IMR-90 (cell line): ENCODE measurements around the gene KCP. TPM values are rescaled to one million over a fixed set of nuclear protein-coding genes. Genes with fewer than 3 reads are reported as not detected.

Experiments used
- ATAC-seq: fragments of 200-7000 bp; cut with Tn5 transposase; 2 replicates; pipeline ENCODE4 v1.9.1; 2020; ENCODE audit warnings: low read depth, mild to moderate bottlenecking, moderate library complexity
- BruUV-seq: library from RNA; stranded (reverse); fragments of 400-500 nt; replicated peaks from 2 replicates; lab custom pipeline; 2021; lab: Mats Ljungman, UMichigan
- CTCF ChIA-PET: fragments of 300-600 bp; formaldehyde crosslinking; extraction: SDS; loops from one replicate; lab custom pipeline; 2021; ENCODE audit warnings: antibody characterized with exemption; lab: Yijun Ruan, JAX
- POLR2A ChIA-PET: fragments of 300-600 bp; sonication (Branson Sonifier 250); formaldehyde crosslinking; loops from one replicate; lab custom pipeline; 2022; ENCODE audit warnings: antibody characterized with exemption; ENCODE audit not compliant: unreplicated experiment; lab: Charles Lee
- DNase-seq: peaks from one replicate; pipeline ENCODE4 v3.0.0; 2013
- H2AFZ ChIP-seq: replicated peaks from 2 replicates; pipeline ENCODE3; 2013; ENCODE audit warnings: low read length, mild to moderate bottlenecking; ENCODE audit not compliant: poor library complexity
- H2AK5ac ChIP-seq: 2 replicates; pipeline ENCODE4 v1.6.1; 2013; ENCODE audit warnings: low read depth, low read length, inconsistent platforms
- H2AK9ac ChIP-seq: replicated peaks from 2 replicates; pipeline ENCODE3; 2013; ENCODE audit warnings: mild to moderate bottlenecking, low read depth, low read length, moderate library complexity; ENCODE audit not compliant: poor library complexity
- H2BK120ac ChIP-seq: 2 replicates; pipeline ENCODE4 v1.6.1; 2013; ENCODE audit warnings: low read depth, low read length, inconsistent platforms
- H2BK15ac ChIP-seq: 3 replicates; pipeline ENCODE4 v1.6.1; 2013; ENCODE audit warnings: low read depth, low read length, inconsistent platforms
- H2BK20ac ChIP-seq: 2 replicates; pipeline ENCODE4 v1.6.1; 2013; ENCODE audit warnings: low read depth, mild to moderate bottlenecking, inconsistent platforms, low read length, moderate library complexity
- H2BK5ac ChIP-seq: 2 replicates; pipeline ENCODE4 v1.6.1; 2013; ENCODE audit warnings: mild to moderate bottlenecking, low read depth, low read length, inconsistent platforms; ENCODE audit not compliant: poor library complexity, severe bottlenecking
- H3K14ac ChIP-seq: replicated peaks from 2 replicates; pipeline ENCODE4 v1.6.1; 2013; ENCODE audit warnings: low read depth, low read length, inconsistent platforms
- H3K18ac ChIP-seq: 2 replicates; pipeline ENCODE4 v1.6.1; 2013; ENCODE audit warnings: low read depth, low read length, control low read depth
- H3K23ac ChIP-seq: 2 replicates; pipeline ENCODE4 v1.6.1; 2013; ENCODE audit warnings: low read depth, low read length, inconsistent platforms
- H3K27ac ChIP-seq: 2 replicates; pipeline ENCODE4 v1.5.1; 2013; ENCODE audit warnings: mild to moderate bottlenecking, control low read depth, low read length; ENCODE audit not compliant: insufficient read depth
- H3K27me3 ChIP-seq: 2 replicates; pipeline ENCODE4 v1.6.1; 2013; ENCODE audit warnings: low read length; ENCODE audit not compliant: control insufficient read depth, insufficient read depth
- H3K36me3 ChIP-seq: 2 replicates; pipeline ENCODE4 v1.6.1; 2013; ENCODE audit warnings: low read length, mixed read lengths; ENCODE audit not compliant: control insufficient read depth, insufficient read depth
- H3K4ac ChIP-seq: 2 replicates; pipeline ENCODE4 v1.6.1; 2013; ENCODE audit warnings: low read depth, low read length, inconsistent platforms
- H3K4me1 ChIP-seq: 2 replicates; pipeline ENCODE4 v1.6.1; 2013; ENCODE audit warnings: low read length, mixed read lengths; ENCODE audit not compliant: control insufficient read depth, insufficient read depth
- H3K4me2 ChIP-seq: 2 replicates; pipeline ENCODE4 v1.6.1; 2013; ENCODE audit warnings: low read depth, mild to moderate bottlenecking, control low read depth, low read length, moderate library complexity
- H3K4me3 ChIP-seq: 2 replicates; pipeline ENCODE4 v1.5.1; 2013; ENCODE audit warnings: low read depth, mild to moderate bottlenecking, control low read depth, low read length, moderate library complexity; ENCODE audit not compliant: insufficient read depth
- H3K56ac ChIP-seq: 2 replicates; pipeline ENCODE4 v1.6.1; 2013; ENCODE audit warnings: low read length, inconsistent platforms; ENCODE audit not compliant: insufficient read depth; ENCODE audit errors: extremely low read depth
- H3K79me1 ChIP-seq, 2 experiments: 2 replicates each; pipeline ENCODE4 v1.6.1; 2013; ENCODE audit warnings: low read length in 2 of 2, inconsistent platforms in 1 of 2, low read depth in 1 of 2
- H3K9ac ChIP-seq: 2 replicates; pipeline ENCODE4 v1.6.1; 2013; ENCODE audit warnings: low read depth, low read length, control low read depth
- H3K9me1 ChIP-seq: 2 replicates; pipeline ENCODE4 v1.6.1; 2013; ENCODE audit warnings: low read length, inconsistent platforms; ENCODE audit not compliant: insufficient read depth
- H3K9me3 ChIP-seq: 2 replicates; pipeline ENCODE4 v1.6.1; 2013; ENCODE audit warnings: low read length; ENCODE audit not compliant: control insufficient read depth, insufficient read depth
- H4K20me1 ChIP-seq: 2 replicates; pipeline ENCODE4 v1.6.1; 2013; ENCODE audit warnings: low read length, inconsistent platforms; ENCODE audit not compliant: insufficient read depth
- H4K5ac ChIP-seq: 2 replicates; pipeline ENCODE4 v1.6.1; 2013; ENCODE audit warnings: mild to moderate bottlenecking, low read depth, low read length, control low read depth
- H4K8ac ChIP-seq, 2 experiments: 2 replicates each; pipeline ENCODE4 v1.6.1; 2013; ENCODE audit warnings: low read depth in 2 of 2, low read length in 2 of 2, control low read depth in 1 of 2, inconsistent platforms in 1 of 2
- H4K91ac ChIP-seq: 2 replicates; pipeline ENCODE4 v1.6.1; 2013; ENCODE audit warnings: low read depth, low read length, inconsistent platforms; ENCODE audit not compliant: insufficient read depth
- BHLHE40 ChIP-seq: fragments of 150-350 bp; IDR thresholded peaks from 2 replicates; pipeline ENCODE4 v1.6.1; 2016; ENCODE audit warnings: mild to moderate bottlenecking, low read depth, low read length
- CEBPB ChIP-seq: IDR thresholded peaks from 2 replicates; pipeline ENCODE4 v1.6.1; 2012; ENCODE audit warnings: low read depth, low read length, improper control_type of control experiment
- CHD1 ChIP-seq: IDR thresholded peaks from 2 replicates; pipeline ENCODE4 v1.6.1; 2012; ENCODE audit warnings: low read depth, low read length, improper control_type of control experiment
- ELK1 ChIP-seq: fragments of 150-350 bp; IDR thresholded peaks from 2 replicates; pipeline ENCODE4 v1.6.1; 2016; ENCODE audit warnings: low read depth, mild to moderate bottlenecking, low read length, moderate library complexity, borderline replicate concordance
- FOS ChIP-seq: fragments of 150-350 bp; IDR thresholded peaks from 2 replicates; pipeline ENCODE4 v1.6.1; 2016; ENCODE audit warnings: low read depth, low read length
- MAFK ChIP-seq: IDR thresholded peaks from 2 replicates; pipeline ENCODE4 v1.6.1; 2012; ENCODE audit warnings: low read depth, low read length, improper control_type of control experiment
- MAZ ChIP-seq: IDR thresholded peaks from 2 replicates; pipeline ENCODE4 v1.6.1; 2012; ENCODE audit warnings: low read depth, mild to moderate bottlenecking, low read length, improper control_type of control experiment, moderate library complexity, borderline replicate concordance
- MXI1 ChIP-seq: IDR thresholded peaks from 2 replicates; pipeline ENCODE4 v1.6.1; 2012; ENCODE audit warnings: low read depth, mild to moderate bottlenecking, low read length, moderate library complexity, borderline replicate concordance
- POLR2A ChIP-seq: IDR thresholded peaks from 2 replicates; pipeline ENCODE4 v1.6.1; 2012; ENCODE audit warnings: mild to moderate bottlenecking, low read depth, low read length
- RAD21 ChIP-seq: IDR thresholded peaks from 2 replicates; pipeline ENCODE4 v1.6.1; 2012; ENCODE audit warnings: low read length, improper control_type of control experiment
- RCOR1 ChIP-seq: IDR thresholded peaks from 2 replicates; pipeline ENCODE4 v1.6.1; 2012; ENCODE audit warnings: mild to moderate bottlenecking, low read length, improper control_type of control experiment; ENCODE audit not compliant: insufficient replicate concordance
- RFX5 ChIP-seq: IDR thresholded peaks from 2 replicates; pipeline ENCODE4 v1.8.0; 2012; ENCODE audit warnings: low read depth, mild to moderate bottlenecking, low read length, moderate library complexity
- SMC3 ChIP-seq: fragments of 150-350 bp; IDR thresholded peaks from 2 replicates; pipeline ENCODE4 v1.6.1; 2016; ENCODE audit warnings: low read depth, mild to moderate bottlenecking, antibody characterized with exemption, low read length, moderate library complexity
- WGBS, 2 experiments: methylation state at CpG; one replicate each; pipeline versions ENCODE4 v1.1.5 to v1.1.7; 2013; ENCODE audit warnings: missing lambda C conversion rate in 2 of 2; ENCODE audit not compliant: insufficient read length in 1 of 2; ENCODE audit errors: extremely low coverage in 2 of 2; 5-methylcytosine and 5-hydroxymethylcytosine counted together
- dilution Hi-C: fragments of 300-500 bp; cut with HindIII; formaldehyde crosslinking; loops from one replicate; pipeline ENCODE4 v1.14.3; 2018; ENCODE audit warnings: low sequenced_read_pairs; ENCODE audit not compliant: unreplicated experiment
- in situ Hi-C: fragments of 300-500 bp; cut with MboI; formaldehyde crosslinking; loops from 3 replicates; pipeline ENCODE4 v1.14.3; 2019; ENCODE audit warnings: low sequenced_read_pairs, inconsistent platforms, mixed read lengths
- intact Hi-C: fragments of 100-400 bp; cut with micrococcal nuclease; formaldehyde crosslinking; loops from 2 replicates; pipeline ENCODE4 v1.10.0; 2022
- polyA plus RNA-seq, 3 experiments: library from polyadenylated mRNA; depleted of rRNA; stranded (reverse); fragments of >200 nt; gene quantifications; 2 replicates each; pipeline ENCODE4 v1.2.3, GENCODE V29; 2012; ENCODE audit warnings: low replicate concordance in 1 of 3
- total RNA-seq: library from RNA; depleted of rRNA; stranded (reverse); fragments of >200 nt; gene quantifications from 2 replicates; pipeline ENCODE4 v1.2.3, GENCODE V29; 2012
- TF ChIP-seq, protein P1 (sequence below): fragments of 150-350 bp; IDR thresholded peaks from 2 replicates; pipeline ENCODE4 v1.6.1; 2017; ENCODE audit warnings: mild to moderate bottlenecking, antibody characterized with exemption, low read length, low read depth
- TF ChIP-seq, protein P2 (sequence below): conservative IDR thresholded peaks from 2 replicates; pipeline ENCODE4 v1.5.1; 2012; ENCODE audit warnings: mild to moderate bottlenecking, low read depth, low read length, improper control_type of control experiment

Gene KCP
- total and polyA plus RNA-seq, 2 of the 4 experiments (the other 2 are of a cell fraction): 0.03 TPM; not detected in 1

DNA sequence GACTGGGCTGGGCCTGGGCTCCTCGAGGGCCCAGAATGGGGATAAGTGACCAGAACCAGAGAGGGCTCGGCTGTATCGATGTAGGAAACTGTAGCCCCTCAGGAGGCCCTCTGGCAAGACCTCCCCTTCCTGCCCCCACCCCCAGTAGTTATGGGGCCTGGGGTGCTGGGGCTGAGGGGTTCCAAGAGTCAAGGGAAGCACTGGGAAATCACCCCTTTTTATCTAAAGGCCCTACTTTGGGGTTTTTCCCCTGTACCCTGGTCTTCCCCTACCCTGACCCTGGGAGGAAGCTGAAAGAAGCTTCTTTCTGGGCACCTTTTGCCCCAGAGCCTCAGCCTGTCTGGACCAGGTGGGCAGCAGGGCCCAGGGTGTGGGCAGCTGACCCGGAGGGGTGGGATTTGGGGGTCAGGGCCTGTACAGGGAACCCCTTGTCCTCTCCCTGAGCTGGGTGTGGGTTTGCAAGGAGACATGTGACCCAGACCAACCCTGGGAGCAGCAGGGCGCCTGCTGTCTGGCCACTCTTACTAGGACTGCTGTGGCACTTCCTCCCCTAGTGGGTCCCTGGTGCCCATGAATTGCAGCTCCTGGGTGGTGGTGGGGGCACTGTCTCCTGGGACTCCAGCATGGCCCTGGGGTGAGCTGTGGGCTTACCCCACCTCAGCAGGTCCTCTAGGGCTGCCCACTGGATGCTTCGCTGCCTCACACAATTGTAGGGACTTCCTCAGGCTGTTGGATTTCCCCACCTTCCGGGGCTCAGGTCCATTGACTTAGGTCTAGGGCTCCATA lies 28.8 kb upstream of the KCP start:
- ATAC-seq (no peak), DNase-seq (no peak)
- H2AK9ac ChIP-seq: no peak overlapping the region
- TF ChIP-seq MXI1: no peak
- TF ChIP-seq CEBPB: no peak
- TF ChIP-seq SMC3: no peak
- no peak for TF ChIP-seq CHD1
- TF ChIP-seq, protein P1, sequence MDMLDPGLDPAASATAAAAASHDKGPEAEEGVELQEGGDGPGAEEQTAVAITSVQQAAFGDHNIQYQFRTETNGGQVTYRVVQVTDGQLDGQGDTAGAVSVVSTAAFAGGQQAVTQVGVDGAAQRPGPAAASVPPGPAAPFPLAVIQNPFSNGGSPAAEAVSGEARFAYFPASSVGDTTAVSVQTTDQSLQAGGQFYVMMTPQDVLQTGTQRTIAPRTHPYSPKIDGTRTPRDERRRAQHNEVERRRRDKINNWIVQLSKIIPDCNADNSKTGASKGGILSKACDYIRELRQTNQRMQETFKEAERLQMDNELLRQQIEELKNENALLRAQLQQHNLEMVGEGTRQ: no peak
- TF ChIP-seq BHLHE40: no peak
- TF ChIP-seq, protein P2, sequence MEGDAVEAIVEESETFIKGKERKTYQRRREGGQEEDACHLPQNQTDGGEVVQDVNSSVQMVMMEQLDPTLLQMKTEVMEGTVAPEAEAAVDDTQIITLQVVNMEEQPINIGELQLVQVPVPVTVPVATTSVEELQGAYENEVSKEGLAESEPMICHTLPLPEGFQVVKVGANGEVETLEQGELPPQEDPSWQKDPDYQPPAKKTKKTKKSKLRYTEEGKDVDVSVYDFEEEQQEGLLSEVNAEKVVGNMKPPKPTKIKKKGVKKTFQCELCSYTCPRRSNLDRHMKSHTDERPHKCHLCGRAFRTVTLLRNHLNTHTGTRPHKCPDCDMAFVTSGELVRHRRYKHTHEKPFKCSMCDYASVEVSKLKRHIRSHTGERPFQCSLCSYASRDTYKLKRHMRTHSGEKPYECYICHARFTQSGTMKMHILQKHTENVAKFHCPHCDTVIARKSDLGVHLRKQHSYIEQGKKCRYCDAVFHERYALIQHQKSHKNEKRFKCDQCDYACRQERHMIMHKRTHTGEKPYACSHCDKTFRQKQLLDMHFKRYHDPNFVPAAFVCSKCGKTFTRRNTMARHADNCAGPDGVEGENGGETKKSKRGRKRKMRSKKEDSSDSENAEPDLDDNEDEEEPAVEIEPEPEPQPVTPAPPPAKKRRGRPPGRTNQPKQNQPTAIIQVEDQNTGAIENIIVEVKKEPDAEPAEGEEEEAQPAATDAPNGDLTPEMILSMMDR: no peak
- no peak for TF ChIP-seq RCOR1
- no peak for TF ChIP-seq ELK1
- TF ChIP-seq POLR2A: no peak
- no peak for TF ChIP-seq FOS
- no peak for TF ChIP-seq RAD21
- no peak for TF ChIP-seq MAZ
- no peak for TF ChIP-seq MAFK
- no peak for TF ChIP-seq RFX5

More for the DNA sequence above, 28.8 kb upstream of the KCP start:
- no peak overlapping the region for H4K5ac ChIP-seq
- intact Hi-C loops (no loop called here), dilution Hi-C loops (no loop called here), in situ Hi-C loops (no loop called here)
- no peak overlapping the region for H4K8ac ChIP-seq
- no peak overlapping the region for H2BK15ac ChIP-seq
- no peak overlapping the region for H2BK5ac ChIP-seq
- no peak overlapping the region for H3K56ac ChIP-seq
- H3K18ac ChIP-seq: no peak overlapping the region
- H3K4me2 ChIP-seq: no peak overlapping the region
- no peak overlapping the region for H3K14ac ChIP-seq
- H3K27me3 ChIP-seq: peaks cover 69% of the 10 kb centered on the region
- no peak overlapping the region for H2AK5ac ChIP-seq
- H3K23ac ChIP-seq: no peak overlapping the region
- no peaks in the 10 kb centered on the region for H3K9me3 ChIP-seq
- ChIA-PET CTCF (no interaction called here), POLR2A (no interaction called here)
- no peak overlapping the region for H2BK120ac ChIP-seq
- BruUV-seq: no TSS peak
- 100% methylated on average over 1 of the region's 7 CpGs; no CpG with 5 or more reads in 1 of the 2 experiments for WGBS, 2 experiments
- no peaks in the 10 kb centered on the region; the same call in 1 of the 2 replicates for H3K4me1 ChIP-seq
- H3K27ac ChIP-seq: no peak overlapping the region
- no peaks in the 10 kb centered on the region for H3K9me1 ChIP-seq
- H3K4me3 ChIP-seq: no peak overlapping the region
- H3K79me1 ChIP-seq: no peaks in the 10 kb centered on the region
- H4K20me1 ChIP-seq: no peaks in the 10 kb centered on the region; the same call in 1 of the 2 replicates
- H3K36me3 ChIP-seq: no peaks in the 10 kb centered on the region
- no peak overlapping the region for H2BK20ac ChIP-seq
- H4K91ac ChIP-seq: no peak overlapping the region
- no peak overlapping the region for H2AFZ ChIP-seq
- H3K4ac ChIP-seq: no peak overlapping the region
- H3K9ac ChIP-seq: no peak overlapping the region
